Neutrophil (primary cell): ENCODE results near the gene GDPD5.

Experiments used
- H3K27ac ChIP-seq: fragments of 200-600 bp; sonication (generic); 2 replicates; pipeline ENCODE4 v1.5.1; 2016; ENCODE audit warnings: mild to moderate bottlenecking, moderate library complexity
- H3K27me3 ChIP-seq: fragments of 200-600 bp; sonication (generic); 2 replicates; pipeline ENCODE4 v1.6.0; 2016; ENCODE audit warnings: mild to moderate bottlenecking
- H3K36me3 ChIP-seq: fragments of 200-600 bp; sonication (generic); 2 replicates; pipeline ENCODE4 v1.5.1; 2017
- H3K4me1 ChIP-seq, 2 experiments: fragments of 200-600 bp in 1 of 2; sonication (generic) in 1 of 2; 1 replicate in 1 of 2; 2 replicates in 1 of 2; pipeline versions ENCODE4 v1.5.1 to v1.6.1; 2013 to 2016; ENCODE audit warnings: low read depth in 1 of 2, low read length in 1 of 2, mild to moderate bottlenecking in 1 of 2, moderate library complexity in 1 of 2; ENCODE audit not compliant: control insufficient read depth in 1 of 2, insufficient read depth in 1 of 2
- H3K4me3 ChIP-seq, 2 experiments: fragments of 200-600 bp in 1 of 2; sonication (generic) in 1 of 2; 1 replicate in 1 of 2; 2 replicates in 1 of 2; pipeline ENCODE4 v1.5.1; 2013 to 2016; ENCODE audit warnings: low read depth in 1 of 2, low read length in 1 of 2, mild to moderate bottlenecking in 1 of 2, moderate library complexity in 1 of 2
- H3K9me3 ChIP-seq: fragments of 200-600 bp; sonication (generic); 2 replicates; pipeline ENCODE4 v1.5.1; 2016
- TF ChIP-seq, protein P1 (sequence below): fragments of 200-600 bp; sonication (generic); IDR thresholded peaks from 2 replicates; pipeline ENCODE4 v1.5.1; 2016; ENCODE audit warnings: antibody characterized with exemption

GDPD5 gene

DNA sequence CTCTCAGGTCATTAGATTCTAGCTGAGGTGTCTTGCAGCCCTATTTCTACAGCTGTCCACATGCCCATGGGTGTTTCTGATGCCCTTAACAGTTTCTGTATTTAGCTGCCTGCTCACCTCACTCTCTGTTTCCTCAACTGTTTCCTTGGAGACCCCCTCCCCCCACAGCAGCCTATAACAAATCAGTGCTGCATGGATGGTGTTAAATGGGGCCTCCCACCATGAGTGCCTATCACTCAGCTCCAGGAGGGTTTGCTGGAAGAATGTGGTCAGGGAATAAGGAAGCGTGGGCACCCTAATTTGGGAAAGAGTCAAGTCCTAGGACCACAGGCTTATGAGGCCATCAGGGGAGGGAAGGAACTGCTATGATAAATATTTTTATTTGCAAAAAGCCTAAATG lies 101.3 kb downstream of the GDPD5 start:
- peaks cover 0 to 12% of the 10 kb centered on the region in 2 experiments for H3K4me1 ChIP-seq
- H3K9me3 ChIP-seq: peaks cover 5% of the 10 kb centered on the region
- peaks cover 15% of the 10 kb centered on the region for H3K36me3 ChIP-seq
- no peak overlapping the region for H3K27ac ChIP-seq
- no peak overlapping the region for H3K4me3 ChIP-seq
- TF ChIP-seq, protein P1, sequence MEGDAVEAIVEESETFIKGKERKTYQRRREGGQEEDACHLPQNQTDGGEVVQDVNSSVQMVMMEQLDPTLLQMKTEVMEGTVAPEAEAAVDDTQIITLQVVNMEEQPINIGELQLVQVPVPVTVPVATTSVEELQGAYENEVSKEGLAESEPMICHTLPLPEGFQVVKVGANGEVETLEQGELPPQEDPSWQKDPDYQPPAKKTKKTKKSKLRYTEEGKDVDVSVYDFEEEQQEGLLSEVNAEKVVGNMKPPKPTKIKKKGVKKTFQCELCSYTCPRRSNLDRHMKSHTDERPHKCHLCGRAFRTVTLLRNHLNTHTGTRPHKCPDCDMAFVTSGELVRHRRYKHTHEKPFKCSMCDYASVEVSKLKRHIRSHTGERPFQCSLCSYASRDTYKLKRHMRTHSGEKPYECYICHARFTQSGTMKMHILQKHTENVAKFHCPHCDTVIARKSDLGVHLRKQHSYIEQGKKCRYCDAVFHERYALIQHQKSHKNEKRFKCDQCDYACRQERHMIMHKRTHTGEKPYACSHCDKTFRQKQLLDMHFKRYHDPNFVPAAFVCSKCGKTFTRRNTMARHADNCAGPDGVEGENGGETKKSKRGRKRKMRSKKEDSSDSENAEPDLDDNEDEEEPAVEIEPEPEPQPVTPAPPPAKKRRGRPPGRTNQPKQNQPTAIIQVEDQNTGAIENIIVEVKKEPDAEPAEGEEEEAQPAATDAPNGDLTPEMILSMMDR: no peak
- H3K27me3 ChIP-seq: peaks cover 31% of the 10 kb centered on the region

GRCh38 chr11:75423721-75424120 lies 102.0 kb downstream of the GDPD5 start:
- Histone ChIP-seq H3K27ac (no peak overlapping the region), H3K27me3 (peaks cover 25% of the 10 kb centered on the region), H3K36me3 (peaks cover 15% of the 10 kb centered on the region), H3K4me3 (no peak overlapping the region), H3K9me3 (no peaks in the 10 kb centered on the region), H3K4me1 (peaks cover 0 to 11% of the 10 kb centered on the region in 2 experiments)
- TF ChIP-seq, protein P1: no peak

GRCh38 chr11:75422248-75423231 lies 103.2 kb downstream of the GDPD5 start:
- H3K9me3 ChIP-seq: no peaks in the 10 kb centered on the region
- TF ChIP-seq, protein P1: no peak
- peaks cover 13% of the 10 kb centered on the region for H3K27me3 ChIP-seq
- H3K27ac ChIP-seq: no peak overlapping the region
- no peak overlapping the region for H3K4me3 ChIP-seq
- peaks cover 15% of the 10 kb centered on the region for H3K36me3 ChIP-seq
- H3K4me1 ChIP-seq: no peaks in the 10 kb centered on the region

DNA sequence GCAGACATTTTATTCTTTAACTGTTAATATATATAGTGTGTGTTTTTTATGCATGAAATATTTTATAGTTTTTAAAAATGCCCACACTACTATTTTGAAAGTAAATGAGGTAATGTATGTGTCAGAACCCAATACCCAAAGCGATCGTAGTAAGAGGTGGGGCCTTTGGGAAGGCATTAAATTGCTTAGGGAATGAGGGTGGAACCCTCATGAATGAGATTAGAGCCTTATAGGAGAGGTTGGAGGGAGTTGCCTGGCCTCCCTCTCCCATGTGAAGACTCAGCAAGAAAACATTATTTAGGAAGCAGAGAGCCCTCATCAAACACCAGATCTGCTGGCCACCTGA lies 103.9 kb downstream of the GDPD5 start:
- peaks cover 17% of the 10 kb centered on the region for H3K36me3 ChIP-seq
- TF ChIP-seq, protein P1: no peak

DNA sequence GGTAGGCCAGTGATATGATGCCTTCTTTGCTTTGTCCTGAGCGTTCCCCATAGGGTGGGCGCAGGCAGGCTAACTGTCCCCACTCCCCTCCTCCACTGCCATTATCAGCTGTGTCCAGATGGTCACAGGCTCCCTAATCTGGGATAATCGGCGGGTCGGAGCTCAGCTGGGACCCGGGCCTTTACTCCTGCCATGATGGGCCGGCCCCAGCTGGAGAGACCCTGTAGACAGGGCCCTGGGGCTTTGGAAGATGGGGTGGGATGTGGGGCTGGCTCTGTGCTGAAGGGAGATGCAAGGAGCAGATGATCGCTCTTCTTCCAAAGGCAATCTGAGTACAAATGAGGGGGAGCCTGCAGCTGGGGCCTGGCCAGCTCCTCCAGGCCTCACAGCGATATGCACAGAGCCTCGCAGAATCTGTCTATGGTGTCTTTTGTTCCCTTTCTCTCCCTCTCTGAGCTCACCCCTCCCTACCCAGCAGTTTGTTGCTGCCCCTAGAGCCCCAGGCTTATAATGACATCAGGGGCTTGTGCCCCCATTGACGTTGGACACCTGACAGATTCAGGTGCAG lies 104.6 kb downstream of the GDPD5 start:
- H3K36me3 ChIP-seq: peaks cover 18% of the 10 kb centered on the region
- H3K4me3 ChIP-seq: no peak overlapping the region
- TF ChIP-seq, protein P1: no peak
- no peaks in the 10 kb centered on the region for H3K9me3 ChIP-seq
- no peak overlapping the region for H3K27ac ChIP-seq
- no peaks in the 10 kb centered on the region for H3K27me3 ChIP-seq
- no peaks in the 10 kb centered on the region for H3K4me1 ChIP-seq

More for the DNA sequence above, 103.9 kb downstream of the GDPD5 start:
- no peak overlapping the region for H3K4me3 ChIP-seq
- no peak overlapping the region for H3K27ac ChIP-seq
- no peaks in the 10 kb centered on the region for H3K9me3 ChIP-seq
- peaks cover 6% of the 10 kb centered on the region for H3K27me3 ChIP-seq
- no peaks in the 10 kb centered on the region for H3K4me1 ChIP-seq
